HCT116 (cell line): ENCODE measurements around the gene CXADR. TPM values are rescaled to one million over a fixed set of nuclear protein-coding genes. Genes with fewer than 3 reads are reported as not detected.

Source experiments
- ATAC-seq: fragments of 200-7000 bp; cut with Tn5 transposase; 2 replicates; pipeline ENCODE4 v1.9.1; 2020; ENCODE audit warnings: mild to moderate bottlenecking, moderate library complexity
- BruUV-seq: library from RNA; stranded (reverse); fragments of 400-500 nt; replicated peaks from 2 replicates; lab custom pipeline; 2021; lab: Mats Ljungman, UMichigan
- CTCF ChIA-PET: fragments of 300-600 bp; sonication (Branson Sonifier 250); formaldehyde crosslinking; loops from one replicate; lab custom pipeline; 2021; ENCODE audit warnings: antibody characterized with exemption; lab: Charles Lee
- POLR2A ChIA-PET: fragments of 300-600, 350-600 bp; sonication (Branson Sonifier 250); formaldehyde crosslinking; loops from one replicate; lab custom pipeline; 2021; ENCODE audit warnings: antibody characterized with exemption; lab: Charles Lee
- RAD21 ChIA-PET, 2 experiments: fragments of 300-600 bp; sonication (Branson Sonifier 250); formaldehyde crosslinking; loops; one replicate each; lab custom pipeline; 2023; ENCODE audit warnings: low total read pairs in 2 of 2; ENCODE audit not compliant: uncharacterized antibody in 2 of 2, unreplicated experiment in 2 of 2, low non-redundant PET in 1 of 2; lab: Charles Lee
- DNase-seq: peaks from one replicate; pipeline ENCODE4 v3.0.0-alpha.2; 2010; ENCODE audit warnings: low read depth, low spot score
- H2AFZ ChIP-seq: fragments of 200-600 bp; shearing (Covaris generic), sonication (generic); 2 replicates; pipeline ENCODE4 v1.6.1; 2017; ENCODE audit warnings: low read depth, mixed run types, mixed read lengths, antibody characterized with exemption, low read length; ENCODE audit not compliant: poor library complexity, severe bottlenecking
- H3K27ac ChIP-seq: 2 replicates; pipeline ENCODE4 v1.5.1; 2012; ENCODE audit warnings: low read depth, low read length
- H3K27me3 ChIP-seq: fragments of 200-600 bp; sonication (generic); 2 replicates; pipeline ENCODE4 v1.6.1; 2016; ENCODE audit warnings: mixed run types, low read length, mixed read lengths; ENCODE audit not compliant: insufficient read depth
- H3K36me3 ChIP-seq, 2 experiments: fragments of 200-500 bp in 1 of 2; fragments of 200-600 bp in 1 of 2; sonication (Bioruptor generic) in 1 of 2; sonication (generic) in 1 of 2; 2 replicates each; pipeline versions ENCODE4 v1.5.1 to v1.6.1; 2014 to 2016; ENCODE audit warnings: low read length in 2 of 2, inconsistent platforms in 1 of 2, mixed read lengths in 1 of 2, mixed run types in 1 of 2; ENCODE audit not compliant: insufficient read depth in 2 of 2, control insufficient read depth in 1 of 2
- H3K4me1 ChIP-seq, 2 experiments: fragments of 200-600 bp in 1 of 2; sonication (generic) in 1 of 2; 2 replicates each; pipeline versions ENCODE4 v1.5.1 to v1.6.1; 2012 to 2017; ENCODE audit warnings: low read length in 2 of 2, inconsistent platforms in 1 of 2, mild to moderate bottlenecking in 1 of 2, mixed read lengths in 1 of 2, mixed run types in 1 of 2, moderate library complexity in 1 of 2; ENCODE audit not compliant: insufficient read depth in 2 of 2, control insufficient read depth in 1 of 2
- H3K4me2 ChIP-seq: fragments of 200-600 bp; sonication (generic); 2 replicates; pipeline ENCODE4 v1.6.1; 2017; ENCODE audit warnings: mixed run types, low read length, mixed read lengths
- H3K4me3 ChIP-seq, 2 experiments: fragments of 200-600 bp in 1 of 2; sonication (generic) in 1 of 2; replicated peaks in 1 of 2; 2 replicates each; pipeline ENCODE4 v1.5.1; 2011 to 2016; ENCODE audit warnings: low read length in 2 of 2, control low read depth in 1 of 2, low read depth in 1 of 2, mild to moderate bottlenecking in 1 of 2, mixed read lengths in 1 of 2, mixed run types in 1 of 2
- H3K79me2 ChIP-seq: fragments of 200-600 bp; sonication (generic); 2 replicates; pipeline ENCODE4 v1.6.1; 2017; ENCODE audit warnings: mild to moderate bottlenecking, mixed run types, low read length, moderate library complexity, mixed read lengths; ENCODE audit not compliant: insufficient read depth
- H3K9ac ChIP-seq: fragments of 200-600 bp; sonication (generic); 2 replicates; pipeline ENCODE4 v1.6.1; 2016; ENCODE audit warnings: low read length, mixed read lengths
- H3K9me2 ChIP-seq: fragments of 200-600 bp; sonication (generic), shearing (Covaris generic); 2 replicates; pipeline ENCODE4 v1.6.1; 2017; ENCODE audit warnings: mixed run types, mild to moderate bottlenecking, moderate library complexity; ENCODE audit not compliant: insufficient read depth
- H3K9me3 ChIP-seq, 2 experiments: fragments of 200-500 bp in 1 of 2; fragments of 200-600 bp in 1 of 2; sonication (Bioruptor generic) in 1 of 2; sonication (generic) in 1 of 2; 2 replicates each; pipeline ENCODE4 v1.6.1; 2014 to 2017; ENCODE audit warnings: low read length in 2 of 2, mixed read lengths in 2 of 2, inconsistent platforms in 1 of 2, low read depth in 1 of 2, mild to moderate bottlenecking in 1 of 2, mixed run types in 1 of 2, moderate library complexity in 1 of 2; ENCODE audit not compliant: control insufficient read depth in 1 of 2, insufficient read depth in 1 of 2
- H4K20me1 ChIP-seq: fragments of 200-600 bp; sonication (generic), shearing (Covaris generic); 2 replicates; pipeline ENCODE4 v1.6.1; 2017; ENCODE audit warnings: mixed run types, mild to moderate bottlenecking, moderate library complexity; ENCODE audit not compliant: insufficient read depth
- CEBPB ChIP-seq: IDR thresholded peaks from 2 replicates; pipeline ENCODE4 v1.6.1; 2012; ENCODE audit warnings: low read depth
- POLR2A ChIP-seq: IDR thresholded peaks from 2 replicates; pipeline ENCODE4 v1.7.0; 2011; ENCODE audit warnings: borderline replicate concordance; ENCODE audit not compliant: insufficient read depth, insufficient read length; ENCODE audit errors: extremely low read depth
- TCF7L2 ChIP-seq: IDR thresholded peaks from 2 replicates; pipeline ENCODE4 v1.7.0; 2011; ENCODE audit warnings: borderline replicate concordance, inconsistent platforms; ENCODE audit not compliant: insufficient read depth, insufficient read length; ENCODE audit errors: extremely low read depth
- YY1 ChIP-seq: IDR thresholded peaks from 2 replicates; pipeline ENCODE4 v1.6.1; 2011; ENCODE audit warnings: low read length, low read depth, moderate library complexity, mild to moderate bottlenecking; ENCODE audit not compliant: insufficient replicate concordance; ENCODE audit errors: extremely low read depth
- ZFX ChIP-seq: fragments of 450-650 bp; IDR thresholded peaks from 2 replicates; pipeline ENCODE4 v1.6.1; 2017
- ZNF274 ChIP-seq: fragments of 200-500 bp; sonication (Bioruptor generic); IDR thresholded peaks from 2 replicates; pipeline ENCODE4 v1.6.1; 2014; ENCODE audit warnings: mild to moderate bottlenecking, low read depth, low read length, inconsistent platforms
- intact Hi-C: fragments of 100-400 bp; cut with micrococcal nuclease; formaldehyde crosslinking; loops from 2 replicates; pipeline ENCODE4 v1.10.0; 2022
- total RNA-seq: library from RNA; stranded (reverse); gene quantifications from one replicate; pipeline ENCODE4 v1.2.1, GENCODE V29; 2021; ENCODE audit not compliant: unreplicated experiment
- TF ChIP-seq, protein P1 (sequence below): IDR thresholded peaks from 2 replicates; pipeline ENCODE4 v1.6.1; 2011; ENCODE audit warnings: mild to moderate bottlenecking, low read length, moderate library complexity; ENCODE audit not compliant: insufficient replicate concordance; ENCODE audit errors: extremely low read depth
- TF ChIP-seq, protein P2 (sequence below): IDR thresholded peaks from 2 replicates; pipeline ENCODE4 v1.6.1; 2012; ENCODE audit warnings: low read depth

CXADR gene
- total RNA-seq, 1 experiment from 2014 or later, result 21.6 TPM

DNA sequence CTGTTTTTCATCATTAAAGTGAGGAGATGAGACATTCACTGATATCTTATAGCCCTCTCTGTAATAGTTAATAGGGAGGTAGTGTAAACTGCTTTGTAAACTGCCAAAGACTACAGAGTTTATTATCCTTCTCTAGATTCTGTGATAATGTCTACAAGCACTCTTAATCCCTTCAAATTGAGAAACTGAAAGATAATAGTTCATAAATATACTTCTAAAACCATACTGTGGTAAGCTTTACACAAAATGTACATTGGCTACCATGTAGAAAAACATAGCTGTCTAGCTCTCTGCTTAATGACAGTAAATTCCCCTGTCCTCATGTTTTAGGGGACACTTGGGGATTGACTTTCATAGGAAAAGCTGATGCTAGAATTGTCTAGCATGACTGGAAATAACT is 39.6 kb downstream of the CXADR start:
- CTCF ChIA-PET, result interaction anchor here (1.1 to 1.6 kb wide), 2 partner anchors 33 to 165 kb away, joined by 6 to 9 read pairs; no protein-coding TSS in a partner anchor

More for the DNA sequence above, 39.6 kb downstream of the CXADR start:
- Histone ChIP-seq H3K79me2 (no peaks in the 10 kb centered on the region), H3K36me3 (peaks cover 0 to 5% of the 10 kb centered on the region in 2 experiments; a peak in 1 of 4 replicates), H3K9me3 (no peaks in the 10 kb centered on the region), H3K27me3 (no peaks in the 10 kb centered on the region), H3K4me2 (no peak overlapping the region), H3K4me1 (peaks cover 4 to 12% of the 10 kb centered on the region in 2 experiments; a peak in 2 of 4 replicates), H3K9ac (no peak overlapping the region), H4K20me1 (no peaks in the 10 kb centered on the region), H3K9me2 (no peaks in the 10 kb centered on the region), H2AFZ (no peak overlapping the region), H3K4me3 (no peak overlapping the region), H3K27ac (no peak overlapping the region)
- ATAC-seq, result no peak
- no peak for DNase-seq
- TF ChIP-seq YY1 (no peak), ZNF274 (no peak), ZFX (no peak), TCF7L2 (no peak), POLR2A (no peak), CEBPB (no peak)
- TF ChIP-seq, protein P1, sequence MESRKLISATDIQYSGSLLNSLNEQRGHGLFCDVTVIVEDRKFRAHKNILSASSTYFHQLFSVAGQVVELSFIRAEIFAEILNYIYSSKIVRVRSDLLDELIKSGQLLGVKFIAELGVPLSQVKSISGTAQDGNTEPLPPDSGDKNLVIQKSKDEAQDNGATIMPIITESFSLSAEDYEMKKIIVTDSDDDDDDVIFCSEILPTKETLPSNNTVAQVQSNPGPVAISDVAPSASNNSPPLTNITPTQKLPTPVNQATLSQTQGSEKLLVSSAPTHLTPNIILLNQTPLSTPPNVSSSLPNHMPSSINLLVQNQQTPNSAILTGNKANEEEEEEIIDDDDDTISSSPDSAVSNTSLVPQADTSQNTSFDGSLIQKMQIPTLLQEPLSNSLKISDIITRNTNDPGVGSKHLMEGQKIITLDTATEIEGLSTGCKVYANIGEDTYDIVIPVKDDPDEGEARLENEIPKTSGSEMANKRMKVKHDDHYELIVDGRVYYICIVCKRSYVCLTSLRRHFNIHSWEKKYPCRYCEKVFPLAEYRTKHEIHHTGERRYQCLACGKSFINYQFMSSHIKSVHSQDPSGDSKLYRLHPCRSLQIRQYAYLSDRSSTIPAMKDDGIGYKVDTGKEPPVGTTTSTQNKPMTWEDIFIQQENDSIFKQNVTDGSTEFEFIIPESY, result no peak
- TF ChIP-seq, protein P2, sequence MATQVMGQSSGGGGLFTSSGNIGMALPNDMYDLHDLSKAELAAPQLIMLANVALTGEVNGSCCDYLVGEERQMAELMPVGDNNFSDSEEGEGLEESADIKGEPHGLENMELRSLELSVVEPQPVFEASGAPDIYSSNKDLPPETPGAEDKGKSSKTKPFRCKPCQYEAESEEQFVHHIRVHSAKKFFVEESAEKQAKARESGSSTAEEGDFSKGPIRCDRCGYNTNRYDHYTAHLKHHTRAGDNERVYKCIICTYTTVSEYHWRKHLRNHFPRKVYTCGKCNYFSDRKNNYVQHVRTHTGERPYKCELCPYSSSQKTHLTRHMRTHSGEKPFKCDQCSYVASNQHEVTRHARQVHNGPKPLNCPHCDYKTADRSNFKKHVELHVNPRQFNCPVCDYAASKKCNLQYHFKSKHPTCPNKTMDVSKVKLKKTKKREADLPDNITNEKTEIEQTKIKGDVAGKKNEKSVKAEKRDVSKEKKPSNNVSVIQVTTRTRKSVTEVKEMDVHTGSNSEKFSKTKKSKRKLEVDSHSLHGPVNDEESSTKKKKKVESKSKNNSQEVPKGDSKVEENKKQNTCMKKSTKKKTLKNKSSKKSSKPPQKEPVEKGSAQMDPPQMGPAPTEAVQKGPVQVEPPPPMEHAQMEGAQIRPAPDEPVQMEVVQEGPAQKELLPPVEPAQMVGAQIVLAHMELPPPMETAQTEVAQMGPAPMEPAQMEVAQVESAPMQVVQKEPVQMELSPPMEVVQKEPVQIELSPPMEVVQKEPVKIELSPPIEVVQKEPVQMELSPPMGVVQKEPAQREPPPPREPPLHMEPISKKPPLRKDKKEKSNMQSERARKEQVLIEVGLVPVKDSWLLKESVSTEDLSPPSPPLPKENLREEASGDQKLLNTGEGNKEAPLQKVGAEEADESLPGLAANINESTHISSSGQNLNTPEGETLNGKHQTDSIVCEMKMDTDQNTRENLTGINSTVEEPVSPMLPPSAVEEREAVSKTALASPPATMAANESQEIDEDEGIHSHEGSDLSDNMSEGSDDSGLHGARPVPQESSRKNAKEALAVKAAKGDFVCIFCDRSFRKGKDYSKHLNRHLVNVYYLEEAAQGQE, result no peak
- POLR2A ChIA-PET, result no interaction called here
- RAD21 ChIA-PET, result interaction anchor here (1.0 to 1.2 kb wide), 2 partner anchors 165 to 166 kb away, joined by 3 read pairs; no protein-coding TSS in a partner anchor
- no TSS peak for BruUV-seq
- intact Hi-C loops, result no loop called here
